ENCODE data around the gene CFP.

The CFP gene

GRCh38 chrX:47576021-47576898 is 53.5 kb downstream of the CFP start:
- H3K4me1 Mint-ChIP-seq, result peaks cover 54% of the 10 kb centered on the region
- H3K27ac Mint-ChIP-seq, result no peak overlapping the region

GRCh38 chrX:47574547-47575301 is 55.0 kb downstream of the CFP start:
- H3K4me3 Mint-ChIP-seq, result peak overlapping the region; percentile 62
- ATAC-seq, result no peak
- H3K4me1 Mint-ChIP-seq, result peaks cover 59% of the 10 kb centered on the region
- H3K36me3 Mint-ChIP-seq, result peaks cover 45% of the 10 kb centered on the region
- DNase-seq (ENCODE audit: low spot score in 2 of 2), result no peak
- H3K9me3 Mint-ChIP-seq, result no peaks in the 10 kb centered on the region
- no peak overlapping the region for H3K27ac Mint-ChIP-seq

More at GRCh38 chrX:47576021-47576898, 53.5 kb downstream of the CFP start:
- H3K4me3 Mint-ChIP-seq, result no peak overlapping the region
- peaks cover 29% of the 10 kb centered on the region for H3K36me3 Mint-ChIP-seq
- ATAC-seq (no peak), DNase-seq (ENCODE audit: low spot score in 2 of 2) (peak in 1 of 2 donors; percentile 18)
- H3K9me3 Mint-ChIP-seq, result no peaks in the 10 kb centered on the region

GRCh38 chrX:47574076-47574546 is 55.6 kb downstream of the CFP start:
- DNase-seq (ENCODE audit: low spot score in 2 of 2), result no peak
- peak overlapping the region; percentile 86 for H3K27ac Mint-ChIP-seq

GRCh38 chrX:47573341-47574075 is 56.2 kb downstream of the CFP start:
- Mint-ChIP-seq H3K9me3 (no peaks in the 10 kb centered on the region), H3K4me3 (peak overlapping the region; percentile 62), H3K4me1 (peaks cover 55% of the 10 kb centered on the region), H3K36me3 (peaks cover 53% of the 10 kb centered on the region), H3K27ac (peak overlapping the region; percentile 86)
- DNase-seq (ENCODE audit: low spot score in 2 of 2) (no peak), ATAC-seq (no peak)

More at GRCh38 chrX:47574076-47574546, 55.6 kb downstream of the CFP start:
- Mint-ChIP-seq H3K9me3 (no peaks in the 10 kb centered on the region), H3K36me3 (peaks cover 47% of the 10 kb centered on the region), H3K4me3 (peak overlapping the region; percentile 62), H3K4me1 (peaks cover 56% of the 10 kb centered on the region)
- ATAC-seq, result no peak
